Measurements from ENCODE around the gene RFK.
"Not testable (repeated sequence)": the region's sequence is repeated elsewhere in the genome, so short reads cannot be mapped to it uniquely, and the experiment has no call there.

DNA sequence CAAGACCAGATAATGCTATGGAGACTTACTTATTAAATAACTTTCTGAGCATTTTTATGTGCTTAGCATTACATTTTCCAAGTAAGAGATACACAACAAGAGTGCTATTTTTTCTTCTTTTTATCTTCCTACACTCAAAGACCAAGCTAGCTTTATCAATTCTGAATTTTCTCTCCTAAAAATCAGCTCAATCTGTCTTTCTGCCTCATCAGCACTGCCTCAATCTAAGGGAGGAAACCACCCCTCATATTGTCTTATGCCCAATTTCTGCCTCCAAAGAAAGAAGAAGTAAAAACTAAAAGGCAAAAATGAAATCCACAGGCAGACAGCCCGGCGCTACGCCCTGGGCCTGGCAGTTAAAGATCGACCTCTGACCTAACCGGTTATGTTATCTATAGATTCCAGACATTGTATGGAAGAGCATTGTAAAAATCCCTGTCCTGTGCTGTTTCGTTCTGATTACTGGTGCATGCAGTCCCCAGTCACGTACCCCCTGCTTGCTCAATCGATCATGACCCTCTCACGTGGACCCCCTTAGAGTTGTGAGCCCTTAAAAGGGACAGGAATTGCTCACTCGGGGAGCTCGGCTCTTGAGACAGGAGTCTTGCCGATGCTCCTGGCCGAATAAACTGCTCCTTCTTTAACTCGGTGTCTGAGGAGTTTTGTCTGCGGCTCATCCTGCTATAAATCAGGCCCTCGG is 31.7 kb downstream of the RFK start:
- TF ChIP-seq, protein P1, sequence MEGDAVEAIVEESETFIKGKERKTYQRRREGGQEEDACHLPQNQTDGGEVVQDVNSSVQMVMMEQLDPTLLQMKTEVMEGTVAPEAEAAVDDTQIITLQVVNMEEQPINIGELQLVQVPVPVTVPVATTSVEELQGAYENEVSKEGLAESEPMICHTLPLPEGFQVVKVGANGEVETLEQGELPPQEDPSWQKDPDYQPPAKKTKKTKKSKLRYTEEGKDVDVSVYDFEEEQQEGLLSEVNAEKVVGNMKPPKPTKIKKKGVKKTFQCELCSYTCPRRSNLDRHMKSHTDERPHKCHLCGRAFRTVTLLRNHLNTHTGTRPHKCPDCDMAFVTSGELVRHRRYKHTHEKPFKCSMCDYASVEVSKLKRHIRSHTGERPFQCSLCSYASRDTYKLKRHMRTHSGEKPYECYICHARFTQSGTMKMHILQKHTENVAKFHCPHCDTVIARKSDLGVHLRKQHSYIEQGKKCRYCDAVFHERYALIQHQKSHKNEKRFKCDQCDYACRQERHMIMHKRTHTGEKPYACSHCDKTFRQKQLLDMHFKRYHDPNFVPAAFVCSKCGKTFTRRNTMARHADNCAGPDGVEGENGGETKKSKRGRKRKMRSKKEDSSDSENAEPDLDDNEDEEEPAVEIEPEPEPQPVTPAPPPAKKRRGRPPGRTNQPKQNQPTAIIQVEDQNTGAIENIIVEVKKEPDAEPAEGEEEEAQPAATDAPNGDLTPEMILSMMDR (IDR thresholded peaks at IDR 0.05; ENCODE audit: poor library complexity): not testable (repeated sequence)
- TF ChIP-seq EZH2 (IDR thresholded peaks at IDR 0.05; ENCODE audit: borderline replicate concordance): not testable (repeated sequence)
